OCI-LY7 (cell line): ENCODE data around the gene TNRC6C.

Source experiments
- CTCF ChIP-seq: fragments of 200-600 bp; sonication (generic); conservative IDR thresholded peaks from 2 replicates; pipeline ENCODE4 v1.5.1; 2014; ENCODE audit warnings: mild to moderate bottlenecking, antibody characterized with exemption, low read length, moderate library complexity, mixed read lengths
- EZH2phosphoT487 ChIP-seq: fragments of 200-600 bp; sonication (generic); IDR thresholded peaks from 2 replicates; pipeline ENCODE4 v1.6.1; 2018; ENCODE audit warnings: low read depth, borderline replicate concordance, mild to moderate bottlenecking, mixed run types, antibody characterized with exemption, low read length, moderate library complexity, mixed read lengths

GRCh38 chr17:77995146-77995852, 36.8 kb downstream of the TNRC6C start:
- TF ChIP-seq CTCF (no peak), EZH2phosphoT487 (no peak)
